ENCODE results near the gene AMOT. TPM values are rescaled to one million over a fixed set of nuclear protein-coding genes. Genes with fewer than 3 reads are reported as not detected.

Gene AMOT
- total and polyA plus RNA-seq, 2 donors (not counting 1 experiment from before 2014, with no cell fraction given) = 0.91 to 5.2 TPM

DNA sequence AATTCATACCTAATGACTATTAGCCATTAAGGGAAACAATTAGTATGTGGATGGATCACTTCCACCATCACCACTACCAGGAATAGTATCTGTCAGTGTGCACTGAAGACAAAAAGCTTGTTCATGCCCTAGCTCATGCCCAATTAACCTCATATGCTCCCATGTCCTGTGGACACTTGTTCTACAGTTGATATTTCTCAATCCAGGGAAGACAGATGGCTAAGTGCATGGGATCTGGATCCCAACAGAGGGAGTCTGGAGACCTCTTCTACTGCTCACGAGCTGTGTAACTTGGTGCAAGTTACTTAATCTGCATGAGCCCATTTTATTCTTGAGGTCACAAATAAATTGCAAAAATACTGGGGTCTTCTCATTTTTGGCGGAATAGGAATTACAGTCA lies 23.7 kb downstream of the AMOT start:
- ATAC-seq (ENCODE audit: low read depth) = no peak
- Histone ChIP-seq H3K79me2 (ENCODE audit: control insufficient read depth, insufficient read depth, low read length) (no peaks in the 10 kb centered on the region), H3K4me2 (replicated peaks; ENCODE audit: low read depth, low read length, poor library complexity, severe bottlenecking) (no peak overlapping the region), H3K27ac (ENCODE audit: low read length in 2 of 2) (no peak overlapping the region), H3K9me3 (ENCODE audit: control extremely low read depth in 1 of 3, control insufficient read depth in 2 of 3, insufficient read depth in 1 of 3, low read length in 2 of 3) (no peaks in the 10 kb centered on the region), H3K4me3 (ENCODE audit: control extremely low read depth in 1 of 5, extremely low read depth in 1 of 5, insufficient read depth in 1 of 5, low read depth in 2 of 5, low read length in 4 of 5) (no peak overlapping the region), H3K9ac (ENCODE audit: low read length) (no peak overlapping the region), H3K27me3 (replicated peaks in 1 of 4; ENCODE audit: control extremely low read depth in 1 of 4, control insufficient read depth in 3 of 4, insufficient read depth in 4 of 4, low read length in 3 of 4) (no peaks in the 10 kb centered on the region), H2AFZ (ENCODE audit: insufficient read depth, low read depth, low read length, poor library complexity, severe bottlenecking) (no peak overlapping the region), H3K36me3 (replicated peaks in 1 of 2; ENCODE audit: control extremely low read depth in 1 of 2, control insufficient read depth in 1 of 2, extremely low read depth in 1 of 2, insufficient read depth in 2 of 2, low read length in 1 of 2) (no peaks in the 10 kb centered on the region), H4K20me1 (ENCODE audit: control insufficient read depth, insufficient read depth, low read length, poor library complexity, severe bottlenecking) (no peaks in the 10 kb centered on the region), H3K4me1 (ENCODE audit: control insufficient read depth in 2 of 2, insufficient read depth in 2 of 2, low read length in 2 of 2) (no peaks in the 10 kb centered on the region)
- CTCF ChIA-PET = no interaction called here
- Mint-ChIP-seq H3K27ac (no peak overlapping the region), H3K4me3 (no peak overlapping the region), H3K9me3 (ENCODE audit: insufficient read depth) (no peaks in the 10 kb centered on the region), H3K4me1 (no peaks in the 10 kb centered on the region), H3K27me3 (no peaks in the 10 kb centered on the region)
- TF ChIP-seq, protein P1, sequence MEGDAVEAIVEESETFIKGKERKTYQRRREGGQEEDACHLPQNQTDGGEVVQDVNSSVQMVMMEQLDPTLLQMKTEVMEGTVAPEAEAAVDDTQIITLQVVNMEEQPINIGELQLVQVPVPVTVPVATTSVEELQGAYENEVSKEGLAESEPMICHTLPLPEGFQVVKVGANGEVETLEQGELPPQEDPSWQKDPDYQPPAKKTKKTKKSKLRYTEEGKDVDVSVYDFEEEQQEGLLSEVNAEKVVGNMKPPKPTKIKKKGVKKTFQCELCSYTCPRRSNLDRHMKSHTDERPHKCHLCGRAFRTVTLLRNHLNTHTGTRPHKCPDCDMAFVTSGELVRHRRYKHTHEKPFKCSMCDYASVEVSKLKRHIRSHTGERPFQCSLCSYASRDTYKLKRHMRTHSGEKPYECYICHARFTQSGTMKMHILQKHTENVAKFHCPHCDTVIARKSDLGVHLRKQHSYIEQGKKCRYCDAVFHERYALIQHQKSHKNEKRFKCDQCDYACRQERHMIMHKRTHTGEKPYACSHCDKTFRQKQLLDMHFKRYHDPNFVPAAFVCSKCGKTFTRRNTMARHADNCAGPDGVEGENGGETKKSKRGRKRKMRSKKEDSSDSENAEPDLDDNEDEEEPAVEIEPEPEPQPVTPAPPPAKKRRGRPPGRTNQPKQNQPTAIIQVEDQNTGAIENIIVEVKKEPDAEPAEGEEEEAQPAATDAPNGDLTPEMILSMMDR (IDR thresholded peaks at IDR 0.05) = no peak
- no peak for TF ChIP-seq EZH2 (IDR thresholded peaks at IDR 0.05; ENCODE audit: borderline replicate concordance, insufficient read depth, low read depth, low read length, poor library complexity, severe bottlenecking)
- POLR2A ChIA-PET = no interaction called here
- WGBS (ENCODE audit: insufficient coverage) = no CpG with 5 or more reads among the region's 2 CpGs
- DNase-seq = no peak
- intact Hi-C loops (cut with micrococcal nuclease) = no loop called here

DNA sequence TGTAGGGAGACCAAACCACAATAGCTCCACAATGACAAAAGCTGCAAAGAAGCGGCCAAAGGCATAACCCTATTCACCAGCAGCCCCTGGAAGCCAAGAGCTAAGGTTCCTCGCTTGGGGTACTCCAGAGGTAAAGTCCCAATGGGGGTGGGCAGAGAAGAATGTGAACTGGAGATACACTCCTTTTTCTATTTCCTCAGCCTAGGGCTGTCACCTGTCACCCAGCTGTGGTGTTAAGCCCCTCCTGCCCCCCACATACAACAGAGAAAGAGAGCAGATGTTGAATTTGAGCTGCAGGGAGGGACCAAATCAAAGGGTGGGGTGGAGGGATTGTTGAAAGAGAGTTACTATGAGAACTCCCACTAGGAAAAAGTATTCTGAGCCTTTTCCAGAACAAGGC lies 26.1 kb downstream of the AMOT start:
- H3K27ac ChIP-seq (ENCODE audit: low read length in 2 of 2) = no peak overlapping the region
- no peaks in the 10 kb centered on the region for H3K79me2 ChIP-seq (ENCODE audit: control insufficient read depth, insufficient read depth, low read length)
- Mint-ChIP-seq H3K27me3 (no peaks in the 10 kb centered on the region), H3K9me3 (ENCODE audit: insufficient read depth) (no peaks in the 10 kb centered on the region), H3K4me3 (no peak overlapping the region), H3K4me1 (no peaks in the 10 kb centered on the region), H3K27ac (no peak overlapping the region)
- no peaks in the 10 kb centered on the region for H3K27me3 ChIP-seq (replicated peaks in 1 of 4; ENCODE audit: control extremely low read depth in 1 of 4, control insufficient read depth in 3 of 4, insufficient read depth in 4 of 4, low read length in 3 of 4)
- intact Hi-C loops (cut with micrococcal nuclease) = no loop called here
- WGBS (ENCODE audit: insufficient coverage) = no CpG with 5 or more reads among the region's 2 CpGs
- H3K9ac ChIP-seq (ENCODE audit: low read length) = no peak overlapping the region
- no peak for DNase-seq
- ChIA-PET POLR2A (no interaction called here), CTCF (no interaction called here)
- no peaks in the 10 kb centered on the region for H3K9me3 ChIP-seq (ENCODE audit: control extremely low read depth in 1 of 3, control insufficient read depth in 2 of 3, insufficient read depth in 1 of 3, low read length in 2 of 3)
- TF ChIP-seq EZH2 (IDR thresholded peaks at IDR 0.05; ENCODE audit: borderline replicate concordance, insufficient read depth, low read depth, low read length, poor library complexity, severe bottlenecking) = no peak
- TF ChIP-seq, protein P1 (IDR thresholded peaks at IDR 0.05) = no peak
- H2AFZ ChIP-seq (ENCODE audit: insufficient read depth, low read depth, low read length, poor library complexity, severe bottlenecking) = no peak overlapping the region
- no peaks in the 10 kb centered on the region for H4K20me1 ChIP-seq (ENCODE audit: control insufficient read depth, insufficient read depth, low read length, poor library complexity, severe bottlenecking)
- H3K4me2 ChIP-seq (replicated peaks; ENCODE audit: low read depth, low read length, poor library complexity, severe bottlenecking) = no peak overlapping the region
- H3K4me1 ChIP-seq (ENCODE audit: control insufficient read depth in 2 of 2, insufficient read depth in 2 of 2, low read length in 2 of 2) = no peaks in the 10 kb centered on the region
- no peak for ATAC-seq (ENCODE audit: low read depth)
- no peaks in the 10 kb centered on the region for H3K36me3 ChIP-seq (replicated peaks in 1 of 2; ENCODE audit: control extremely low read depth in 1 of 2, control insufficient read depth in 1 of 2, extremely low read depth in 1 of 2, insufficient read depth in 2 of 2, low read length in 1 of 2)
- no peak overlapping the region for H3K4me3 ChIP-seq (ENCODE audit: control extremely low read depth in 1 of 5, extremely low read depth in 1 of 5, insufficient read depth in 1 of 5, low read depth in 2 of 5, low read length in 4 of 5)

All from B cell (primary cell).